Measurements from ENCODE around the gene NPHS1.
A peak's percentile ranks its signal among the peaks of the same experiment; 100 is the strongest.

NPHS1 gene

DNA sequence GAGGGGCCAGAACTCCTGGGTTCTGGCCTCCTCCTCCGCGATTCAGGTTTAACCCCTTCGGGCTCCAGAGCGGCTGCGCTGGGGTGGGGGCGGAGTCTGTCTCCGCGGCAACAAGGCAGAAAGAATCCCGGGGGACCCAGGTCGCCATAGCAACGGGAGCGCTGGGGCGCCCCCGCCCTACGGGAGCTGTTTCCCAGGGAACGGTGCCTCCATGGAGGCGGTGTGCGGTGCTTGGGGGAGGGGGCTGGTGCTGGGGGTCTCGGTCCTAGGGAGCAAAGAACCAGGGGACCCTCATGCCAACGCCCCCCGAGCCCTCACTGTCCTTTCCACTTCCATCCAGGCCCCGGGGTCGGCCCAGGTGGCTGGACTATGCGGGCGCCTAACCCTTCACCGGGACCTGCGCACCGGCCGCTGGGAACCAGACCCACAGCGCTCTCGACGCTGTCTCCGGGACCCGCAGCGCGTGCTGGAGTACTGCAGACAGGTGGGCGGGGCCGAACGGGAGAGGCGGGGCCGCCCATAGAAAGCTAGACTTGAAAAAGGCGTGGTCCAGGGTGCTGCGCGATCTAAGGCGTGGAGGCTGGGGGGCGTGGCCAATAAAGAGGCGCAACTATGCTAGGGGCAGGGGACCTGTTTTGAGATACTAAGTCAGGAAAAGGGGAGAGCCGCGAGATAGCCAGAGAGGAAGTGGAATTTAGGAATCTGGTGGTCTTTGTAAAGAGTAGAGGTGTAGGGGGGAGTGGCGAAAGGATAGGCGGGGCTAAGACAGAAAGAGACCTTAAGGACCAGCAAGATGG is 17.2 kb upstream of the NPHS1 start:
- H3K4me1 ChIP-seq = peaks cover 8% of the 10 kb centered on the region
- peak overlapping the region; percentile 64 for H3K4me3 ChIP-seq (ENCODE audit: low read depth, low read length)
- peaks cover 3% of the 10 kb centered on the region; the same call in 1 of the 2 replicates for H3K36me3 ChIP-seq
- no peaks in the 10 kb centered on the region for H3K27me3 ChIP-seq
- TF ChIP-seq, protein P1, sequence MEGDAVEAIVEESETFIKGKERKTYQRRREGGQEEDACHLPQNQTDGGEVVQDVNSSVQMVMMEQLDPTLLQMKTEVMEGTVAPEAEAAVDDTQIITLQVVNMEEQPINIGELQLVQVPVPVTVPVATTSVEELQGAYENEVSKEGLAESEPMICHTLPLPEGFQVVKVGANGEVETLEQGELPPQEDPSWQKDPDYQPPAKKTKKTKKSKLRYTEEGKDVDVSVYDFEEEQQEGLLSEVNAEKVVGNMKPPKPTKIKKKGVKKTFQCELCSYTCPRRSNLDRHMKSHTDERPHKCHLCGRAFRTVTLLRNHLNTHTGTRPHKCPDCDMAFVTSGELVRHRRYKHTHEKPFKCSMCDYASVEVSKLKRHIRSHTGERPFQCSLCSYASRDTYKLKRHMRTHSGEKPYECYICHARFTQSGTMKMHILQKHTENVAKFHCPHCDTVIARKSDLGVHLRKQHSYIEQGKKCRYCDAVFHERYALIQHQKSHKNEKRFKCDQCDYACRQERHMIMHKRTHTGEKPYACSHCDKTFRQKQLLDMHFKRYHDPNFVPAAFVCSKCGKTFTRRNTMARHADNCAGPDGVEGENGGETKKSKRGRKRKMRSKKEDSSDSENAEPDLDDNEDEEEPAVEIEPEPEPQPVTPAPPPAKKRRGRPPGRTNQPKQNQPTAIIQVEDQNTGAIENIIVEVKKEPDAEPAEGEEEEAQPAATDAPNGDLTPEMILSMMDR (IDR thresholded peaks at IDR 0.05; ENCODE audit: low read depth, low read length) = no peak
- DNase-seq = peak; percentile 99
- no peaks in the 10 kb centered on the region for H3K9me3 ChIP-seq

GRCh38 chr19:35868823-35869326 is 16.6 kb upstream of the NPHS1 start:
- TF ChIP-seq, protein P1 (IDR thresholded peaks at IDR 0.05; ENCODE audit: low read depth, low read length) = no peak
- DNase-seq = no peak
- Histone ChIP-seq H3K4me3 (ENCODE audit: low read depth, low read length) (peak overlapping the region; percentile 64), H3K4me1 (peaks cover 8% of the 10 kb centered on the region), H3K27me3 (no peaks in the 10 kb centered on the region), H3K36me3 (peaks cover 3% of the 10 kb centered on the region; the same call in 1 of the 2 replicates), H3K9me3 (no peaks in the 10 kb centered on the region)

GRCh38 chr19:35868172-35868822 is 16.0 kb upstream of the NPHS1 start, which contains the start of gene APLP1:
APLP1 (plus strand) TSS chr19:35868574; CDS start chr19:35868637, 63 bp downstream.
- H3K9me3 ChIP-seq = no peaks in the 10 kb centered on the region
- DNase-seq = peak; percentile 90
- H3K4me3 ChIP-seq (ENCODE audit: low read depth, low read length) = peak within 1 kb of the TSS; percentile 64
- no peaks in the 10 kb centered on the region for H3K27me3 ChIP-seq
- peaks cover 8% of the 10 kb centered on the region for H3K4me1 ChIP-seq
- TF ChIP-seq, protein P1 (IDR thresholded peaks at IDR 0.05; ENCODE audit: low read depth, low read length) = no peak
- peaks cover 3% of the 10 kb centered on the region; the same call in 1 of the 2 replicates for H3K36me3 ChIP-seq

- Histone ChIP-seq H3K27me3 (no peaks in the 10 kb centered on the region), H3K4me1 (peaks cover 2% of the 10 kb centered on the region; the same call in 1 of the 2 replicates), H3K4me3 (ENCODE audit: low read depth, low read length) (no peak overlapping the region), H3K9me3 (no peaks in the 10 kb centered on the region), H3K36me3 (no peaks in the 10 kb centered on the region)
- DNase-seq = no peak
- TF ChIP-seq, protein P1 (IDR thresholded peaks at IDR 0.05; ENCODE audit: low read depth, low read length) = no peak
Observed at GRCh38 chr19:35863018-35863417, 10.7 kb upstream of the NPHS1 start.

DNA sequence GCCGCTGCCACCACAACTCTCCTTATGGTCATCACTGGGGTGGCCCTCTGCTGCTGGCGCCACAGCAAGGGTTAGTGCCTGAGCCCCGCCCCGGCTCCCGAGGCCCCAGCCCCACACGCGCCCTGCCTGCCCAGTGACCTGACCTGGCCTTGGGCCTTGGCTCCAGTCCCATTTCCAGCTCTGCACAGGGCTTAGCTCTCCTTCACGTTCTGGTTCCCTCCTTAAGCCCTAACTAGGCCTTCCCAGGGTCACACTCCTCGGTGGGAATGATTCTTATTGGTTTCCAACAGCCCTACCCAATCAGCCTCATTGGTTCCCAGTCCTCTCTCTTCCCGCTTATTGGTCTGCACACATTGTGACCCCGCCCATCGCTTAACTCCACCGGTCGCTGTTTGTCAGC is 10.2 kb upstream of the NPHS1 start:
- no peak for DNase-seq
- Histone ChIP-seq H3K4me3 (ENCODE audit: low read depth, low read length) (no peak overlapping the region), H3K27me3 (no peaks in the 10 kb centered on the region), H3K9me3 (no peaks in the 10 kb centered on the region), H3K4me1 (no peaks in the 10 kb centered on the region), H3K36me3 (no peaks in the 10 kb centered on the region)
- TF ChIP-seq, protein P1 (IDR thresholded peaks at IDR 0.05; ENCODE audit: low read depth, low read length) = no peak

All from BE2C (cell line).